ENCODE results near the gene F7. TPM values are rescaled to one million over a fixed set of nuclear protein-coding genes. Genes with fewer than 3 reads are reported as not detected.

The F7 gene
- total and polyA plus RNA-seq, 4 donors, result 0.04 to 0.26 (median 0.14) TPM

- no peak for ATAC-seq (ENCODE audit: insufficient read depth, low FRiP score)
- peaks cover 0 to 2% (median 0%) of the 10 kb centered on the region in 4 donors for H3K36me3 ChIP-seq (ENCODE audit: control insufficient read depth in 4 of 4, insufficient read depth in 4 of 4, low read length in 4 of 4)
- no peak overlapping the region for H3K4me3 ChIP-seq
- H3K27me3 ChIP-seq (ENCODE audit: control insufficient read depth in 3 of 3, insufficient read depth in 3 of 3, low read length in 2 of 3), result no peaks in the 10 kb centered on the region
- no peak overlapping the region for H3K27ac ChIP-seq (ENCODE audit: low read depth in 1 of 2, low read length in 1 of 2)
- no peak for TF ChIP-seq CTCF (IDR thresholded peaks at IDR 0.05; ENCODE audit: control extremely low read depth, extremely low read depth)
- no peak for DNase-seq
- no peaks in the 10 kb centered on the region for H3K9me3 ChIP-seq (ENCODE audit: control insufficient read depth in 4 of 4, insufficient read depth in 3 of 4, low read length in 3 of 4)
- H3K9ac ChIP-seq (ENCODE audit: insufficient read depth in 1 of 2, low read length in 2 of 2), result no peak overlapping the region
- 86 to 89% methylated on average over 5 of the region's 5 CpGs for WGBS, 2 donors
- H3K4me1 ChIP-seq (ENCODE audit: control insufficient read depth in 5 of 5, insufficient read depth in 5 of 5, low read length in 5 of 5), result peaks cover 0 to 2% (median 0%) of the 10 kb centered on the region in 5 donors
Measured at GRCh38 chr13:113139577-113139976, 34.0 kb downstream of the F7 start.

GRCh38 chr13:113140677-113141600 is 35.3 kb downstream of the F7 start:
- Histone ChIP-seq H3K9ac (ENCODE audit: insufficient read depth in 1 of 2, low read length in 2 of 2) (no peak overlapping the region), H3K9me3 (ENCODE audit: control insufficient read depth in 4 of 4, insufficient read depth in 3 of 4, low read length in 3 of 4) (no peaks in the 10 kb centered on the region), H3K4me1 (ENCODE audit: control insufficient read depth in 5 of 5, insufficient read depth in 5 of 5, low read length in 5 of 5) (peaks cover 0 to 2% (median 0%) of the 10 kb centered on the region in 5 donors), H3K27me3 (ENCODE audit: control insufficient read depth in 3 of 3, insufficient read depth in 3 of 3, low read length in 2 of 3) (no peaks in the 10 kb centered on the region), H3K27ac (ENCODE audit: low read depth in 1 of 2, low read length in 1 of 2) (no peak overlapping the region), H3K36me3 (ENCODE audit: control insufficient read depth in 4 of 4, insufficient read depth in 4 of 4, low read length in 4 of 4) (peaks cover 0 to 2% (median 0%) of the 10 kb centered on the region in 4 donors), H3K4me3 (no peak overlapping the region)
- 91 to 94% methylated on average over 26 of the region's 26 CpGs for WGBS, 2 donors
- ATAC-seq (ENCODE audit: insufficient read depth, low FRiP score), result no peak
- no peak for TF ChIP-seq CTCF (IDR thresholded peaks at IDR 0.05; ENCODE audit: control extremely low read depth, extremely low read depth)
- DNase-seq, result no peak

DNA sequence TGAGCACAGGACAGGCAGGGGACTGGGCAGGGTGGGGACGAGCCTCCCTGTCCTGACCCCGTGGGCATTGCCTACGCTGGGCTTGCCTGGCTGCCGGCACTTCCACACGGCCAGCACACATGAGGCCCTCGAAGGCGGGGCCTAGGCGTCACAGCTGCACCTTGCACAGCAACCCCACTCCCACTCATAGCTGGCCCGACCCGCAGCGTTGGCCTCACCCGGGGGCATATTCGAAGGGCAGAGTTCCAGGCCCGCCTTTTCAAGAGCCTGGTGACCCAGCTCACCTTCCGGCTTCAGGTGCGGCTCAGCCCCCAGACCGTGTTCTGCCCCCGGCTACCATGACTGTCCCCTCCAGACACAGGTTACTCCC is 36.0 kb downstream of the F7 start:
- no peak for ATAC-seq (ENCODE audit: insufficient read depth, low FRiP score)
- Histone ChIP-seq H3K9me3 (ENCODE audit: control insufficient read depth in 4 of 4, insufficient read depth in 3 of 4, low read length in 3 of 4) (no peaks in the 10 kb centered on the region), H3K27me3 (ENCODE audit: control insufficient read depth in 3 of 3, insufficient read depth in 3 of 3, low read length in 2 of 3) (no peaks in the 10 kb centered on the region), H3K27ac (ENCODE audit: low read depth in 1 of 2, low read length in 1 of 2) (no peak overlapping the region), H3K36me3 (ENCODE audit: control insufficient read depth in 4 of 4, insufficient read depth in 4 of 4, low read length in 4 of 4) (peaks cover 0 to 2% (median 0%) of the 10 kb centered on the region in 4 donors), H3K9ac (ENCODE audit: insufficient read depth in 1 of 2, low read length in 2 of 2) (no peak overlapping the region), H3K4me1 (ENCODE audit: control insufficient read depth in 5 of 5, insufficient read depth in 5 of 5, low read length in 5 of 5) (peaks cover 0 to 2% (median 0%) of the 10 kb centered on the region in 5 donors), H3K4me3 (no peak overlapping the region)
- 86 to 95% methylated on average over 18 of the region's 18 CpGs for WGBS, 2 donors
- no peak for TF ChIP-seq CTCF (IDR thresholded peaks at IDR 0.05; ENCODE audit: control extremely low read depth, extremely low read depth)
- DNase-seq, result no peak
